HEK293 (cell line): ENCODE results near the gene ADAMTSL2.

Experiments
- CTCF ChIA-PET: fragments of 350-600 bp; formaldehyde crosslinking; extraction: SDS; loops from one replicate; lab custom pipeline; 2021; ENCODE audit warnings: antibody characterized with exemption; lab: Yijun Ruan, JAX
- POLR2A ChIA-PET: fragments of 300-600 bp; formaldehyde crosslinking; extraction: SDS; loops from one replicate; lab custom pipeline; 2020; ENCODE audit warnings: antibody characterized with exemption, inconsistent platforms; lab: Yijun Ruan, JAX
- H3K27ac ChIP-seq: fragments of 200-500 bp; sonication (Bioruptor generic); 2 replicates; pipeline ENCODE4 v1.5.1; 2014; ENCODE audit warnings: low read depth, low read length, control low read depth, inconsistent platforms; ENCODE audit errors: extremely low read depth
- H3K36me3 ChIP-seq, 2 experiments: fragments of 200-500 bp in 1 of 2; sonication (Bioruptor generic) in 1 of 2; 1 replicate in 1 of 2; 2 replicates in 1 of 2; pipeline ENCODE4 v1.5.1; 2014 to 2017; ENCODE audit warnings: inconsistent platforms in 2 of 2, low read length in 2 of 2; ENCODE audit not compliant: control insufficient read depth in 2 of 2, insufficient read depth in 1 of 2
- H3K4me1 ChIP-seq: fragments of 200-500 bp; sonication (Bioruptor generic); 2 replicates; pipeline ENCODE4 v1.5.1; 2014; ENCODE audit warnings: mild to moderate bottlenecking, low read length, inconsistent platforms; ENCODE audit not compliant: control insufficient read depth, insufficient read depth
- H3K4me3 ChIP-seq: 2 replicates; pipeline ENCODE4 v1.5.1; 2011; ENCODE audit warnings: low read depth, mild to moderate bottlenecking, control low read depth, low read length, moderate library complexity
- H3K9me3 ChIP-seq: fragments of 200-500 bp; sonication (Bioruptor generic); 2 replicates; pipeline ENCODE4 v1.5.1; 2014; ENCODE audit warnings: low read depth, low read length, inconsistent platforms; ENCODE audit not compliant: control insufficient read depth, insufficient read depth
- EGR2 ChIP-seq: fragments of 450-650 bp; formaldehyde crosslinking; IDR thresholded peaks from 2 replicates; pipeline ENCODE4 v1.5.1; 2016; ENCODE audit warnings: low read depth, missing biosample characterization, missing genetic modification characterization
- GFI1B ChIP-seq: fragments of 450-650 bp; formaldehyde crosslinking; IDR thresholded peaks from 2 replicates; pipeline ENCODE4 v1.5.1; 2016; ENCODE audit warnings: missing biosample characterization, missing genetic modification characterization
- HOXD13 ChIP-seq: sonication (generic); formaldehyde crosslinking; IDR thresholded peaks from 2 replicates; pipeline ENCODE4 v1.8.0; 2022; ENCODE audit warnings: missing genetic modification reagents, borderline replicate concordance
- KLF1 ChIP-seq: fragments of 450-650 bp; formaldehyde crosslinking; IDR thresholded peaks from 2 replicates; pipeline ENCODE4 v1.5.1; 2016; ENCODE audit warnings: missing biosample characterization, missing genetic modification characterization
- MYNN ChIP-seq: fragments of 450-650 bp; formaldehyde crosslinking; IDR thresholded peaks from 2 replicates; pipeline ENCODE4 v1.5.1; 2016; ENCODE audit warnings: missing biosample characterization, missing genetic modification characterization, borderline replicate concordance
- MZF1 ChIP-seq: fragments of 450-650 bp; formaldehyde crosslinking; IDR thresholded peaks from 2 replicates; pipeline ENCODE4 v1.5.1; 2017; ENCODE audit warnings: missing biosample characterization, missing genetic modification characterization, borderline replicate concordance
- OVOL3 ChIP-seq: fragments of 450-650 bp; formaldehyde crosslinking; IDR thresholded peaks from 2 replicates; pipeline ENCODE4 v1.5.1; 2016; ENCODE audit warnings: missing biosample characterization, missing genetic modification characterization
- ZEB2 ChIP-seq: fragments of 450-650 bp; formaldehyde crosslinking; IDR thresholded peaks from 2 replicates; pipeline ENCODE4 v1.5.1; 2016; ENCODE audit warnings: missing biosample characterization, missing genetic modification characterization
- ZFHX2 ChIP-seq: fragments of 450-650 bp; formaldehyde crosslinking; conservative IDR thresholded peaks from 2 replicates; pipeline ENCODE4 v1.5.1; 2016; ENCODE audit warnings: missing biosample characterization, missing genetic modification characterization
- ZFP3 ChIP-seq: fragments of 450-650 bp; formaldehyde crosslinking; IDR thresholded peaks from 2 replicates; pipeline ENCODE4 v1.5.1; 2016; ENCODE audit warnings: low read depth, missing biosample characterization, missing genetic modification characterization
- ZNF157 ChIP-seq: fragments of 450-650 bp; formaldehyde crosslinking; IDR thresholded peaks from 2 replicates; pipeline ENCODE4 v1.5.1; 2016; ENCODE audit warnings: missing biosample characterization, missing genetic modification characterization
- ZNF19 ChIP-seq: fragments of 450-650 bp; formaldehyde crosslinking; IDR thresholded peaks from 2 replicates; pipeline ENCODE4; 2016; ENCODE audit warnings: missing biosample characterization, missing genetic modification characterization, low read depth
- ZNF2 ChIP-seq: fragments of 450-650 bp; formaldehyde crosslinking; IDR thresholded peaks from 2 replicates; pipeline ENCODE4 v1.5.1; 2016; ENCODE audit warnings: missing biosample characterization, missing genetic modification characterization
- ZNF223 ChIP-seq: fragments of 450-650 bp; formaldehyde crosslinking; IDR thresholded peaks from 2 replicates; pipeline ENCODE4 v1.5.1; 2016; ENCODE audit warnings: missing biosample characterization, missing genetic modification characterization
- ZNF24 ChIP-seq: fragments of 450-650 bp; formaldehyde crosslinking; IDR thresholded peaks from 2 replicates; pipeline ENCODE4 v1.5.1; 2016; ENCODE audit warnings: missing biosample characterization, missing genetic modification characterization
- ZNF335 ChIP-seq: fragments of 450-650 bp; formaldehyde crosslinking; conservative IDR thresholded peaks from 2 replicates; pipeline ENCODE4 v1.5.1; 2016; ENCODE audit warnings: missing biosample characterization, missing genetic modification characterization
- ZNF404 ChIP-seq: fragments of 450-650 bp; formaldehyde crosslinking; IDR thresholded peaks from 2 replicates; pipeline ENCODE4 v1.5.1; 2017; ENCODE audit warnings: missing biosample characterization, missing genetic modification characterization
- ZNF549 ChIP-seq: fragments of 450-650 bp; IDR thresholded peaks from 2 replicates; pipeline ENCODE4 v1.5.1; 2018; ENCODE audit warnings: missing biosample characterization, missing genetic modification characterization, mild to moderate bottlenecking, inconsistent platforms, moderate library complexity
- ZNF555 ChIP-seq: fragments of 450-650 bp; formaldehyde crosslinking; conservative IDR thresholded peaks from 2 replicates; pipeline ENCODE4 v1.5.1; 2017; ENCODE audit warnings: missing biosample characterization, mild to moderate bottlenecking, missing genetic modification characterization, inconsistent platforms
- ZNF629 ChIP-seq: fragments of 450-650 bp; formaldehyde crosslinking; IDR thresholded peaks from 2 replicates; pipeline ENCODE4 v1.5.1; 2017; ENCODE audit warnings: missing biosample characterization, missing genetic modification characterization
- ZNF654 ChIP-seq: fragments of 450-650 bp; formaldehyde crosslinking; IDR thresholded peaks from 2 replicates; pipeline ENCODE4 v1.5.1; 2016; ENCODE audit warnings: low read depth, missing biosample characterization, missing genetic modification characterization
- ZNF747 ChIP-seq: fragments of 450-650 bp; formaldehyde crosslinking; IDR thresholded peaks from 2 replicates; pipeline ENCODE4 v1.5.1; 2016; ENCODE audit warnings: missing biosample characterization, missing genetic modification characterization
- ZNF768 ChIP-seq: fragments of 450-650 bp; formaldehyde crosslinking; IDR thresholded peaks from 2 replicates; pipeline ENCODE4 v1.5.1; 2018; ENCODE audit warnings: missing biosample characterization, mild to moderate bottlenecking, missing genetic modification characterization
- ZXDB ChIP-seq: fragments of 450-650 bp; formaldehyde crosslinking; IDR thresholded peaks from 2 replicates; pipeline ENCODE4 v1.5.1; 2016; ENCODE audit warnings: missing biosample characterization, missing genetic modification characterization
- TF ChIP-seq, protein P1 (sequence below): fragments of 450-650 bp; formaldehyde crosslinking; IDR thresholded peaks from 2 replicates; pipeline ENCODE4 v1.5.1; 2017; ENCODE audit warnings: missing biosample characterization, missing genetic modification characterization
- TF ChIP-seq, protein P2 (sequence below): fragments of 450-650 bp; formaldehyde crosslinking; IDR thresholded peaks from 2 replicates; pipeline ENCODE4 v1.5.1; 2016; ENCODE audit warnings: missing biosample characterization, missing genetic modification characterization
- TF ChIP-seq, protein P3 (sequence below): fragments of 450-650 bp; formaldehyde crosslinking; IDR thresholded peaks from 2 replicates; pipeline ENCODE4 v1.5.1; 2017; ENCODE audit warnings: missing biosample characterization, missing genetic modification characterization
- TF ChIP-seq, protein P4 (sequence below): fragments of 450-650 bp; formaldehyde crosslinking; IDR thresholded peaks from 2 replicates; pipeline ENCODE4 v1.5.1; 2016; ENCODE audit warnings: missing biosample characterization, missing genetic modification characterization

Gene ADAMTSL2

DNA sequence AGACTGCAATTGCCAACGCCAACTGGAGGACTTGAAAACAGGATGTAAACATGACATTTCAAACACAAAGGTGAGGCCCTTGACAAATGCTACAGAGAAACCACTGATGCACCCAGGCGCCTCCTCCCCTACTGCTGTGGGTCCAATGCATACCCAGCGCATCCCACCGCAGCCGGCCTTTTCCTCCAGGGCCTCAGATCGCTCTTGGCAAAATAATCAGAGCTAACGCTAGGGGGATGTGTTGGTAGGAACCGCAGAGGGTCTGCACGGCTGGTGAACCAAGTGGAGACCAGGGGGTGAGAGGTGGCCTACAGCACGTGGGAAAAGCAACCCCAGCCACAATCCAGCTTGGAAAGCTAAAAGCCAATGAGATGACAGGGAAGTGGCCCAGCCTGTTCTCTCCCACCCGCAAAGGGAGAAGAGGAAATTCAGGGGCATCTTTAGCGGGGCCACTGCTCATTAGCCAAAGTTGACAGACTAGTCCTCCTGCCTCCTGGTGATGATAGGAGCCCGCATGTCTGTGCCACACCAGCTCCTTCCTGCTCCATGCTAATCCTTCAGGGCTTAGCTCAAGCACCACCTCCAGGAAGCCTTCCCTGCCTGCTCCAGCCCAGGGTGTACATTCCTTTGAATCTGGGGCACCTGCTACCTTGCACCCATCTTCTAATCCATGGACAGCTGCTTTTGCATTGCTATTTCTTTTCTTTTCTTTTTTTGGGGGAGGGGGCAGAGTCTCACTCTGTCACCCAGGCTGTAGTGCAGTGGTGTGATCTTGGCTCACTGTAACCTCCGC is 68.8 kb downstream of the ADAMTSL2 start:
- Histone ChIP-seq H3K4me1 (no peaks in the 10 kb centered on the region), H3K9me3 (no peaks in the 10 kb centered on the region), H3K4me3 (no peak overlapping the region), H3K36me3 (no peaks in the 10 kb centered on the region), H3K27ac (no peak overlapping the region)
- CTCF ChIA-PET: interaction anchor here (1.0 to 3.2 kb wide), 2 partner anchors 14 to 123 kb away, joined by 5 to 15 read pairs; no protein-coding TSS in a partner anchor
- TF ChIP-seq ZFP3 (tag by site-specific recombination): no peak
- no peak for TF ChIP-seq HOXD13 (CRISPR knock-in tag)
- TF ChIP-seq ZNF549: no peak
- no peak for TF ChIP-seq ZNF768
- no peak for TF ChIP-seq ZNF19 (tag by site-specific recombination)
- no peak for TF ChIP-seq ZFHX2 (tag by site-specific recombination)
- no peak for TF ChIP-seq OVOL3 (tag by site-specific recombination)
- TF ChIP-seq EGR2 (tag by site-specific recombination): no peak
- TF ChIP-seq ZXDB (tag by site-specific recombination): no peak
- TF ChIP-seq ZNF629 (tag by site-specific recombination): no peak
- TF ChIP-seq, protein P1, sequence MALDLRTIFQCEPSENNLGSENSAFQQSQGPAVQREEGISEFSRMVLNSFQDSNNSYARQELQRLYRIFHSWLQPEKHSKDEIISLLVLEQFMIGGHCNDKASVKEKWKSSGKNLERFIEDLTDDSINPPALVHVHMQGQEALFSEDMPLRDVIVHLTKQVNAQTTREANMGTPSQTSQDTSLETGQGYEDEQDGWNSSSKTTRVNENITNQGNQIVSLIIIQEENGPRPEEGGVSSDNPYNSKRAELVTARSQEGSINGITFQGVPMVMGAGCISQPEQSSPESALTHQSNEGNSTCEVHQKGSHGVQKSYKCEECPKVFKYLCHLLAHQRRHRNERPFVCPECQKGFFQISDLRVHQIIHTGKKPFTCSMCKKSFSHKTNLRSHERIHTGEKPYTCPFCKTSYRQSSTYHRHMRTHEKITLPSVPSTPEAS (tag by site-specific recombination): no peak
- TF ChIP-seq ZNF24: no peak
- no peak for TF ChIP-seq ZNF223 (tag by site-specific recombination)
- TF ChIP-seq, protein P2, sequence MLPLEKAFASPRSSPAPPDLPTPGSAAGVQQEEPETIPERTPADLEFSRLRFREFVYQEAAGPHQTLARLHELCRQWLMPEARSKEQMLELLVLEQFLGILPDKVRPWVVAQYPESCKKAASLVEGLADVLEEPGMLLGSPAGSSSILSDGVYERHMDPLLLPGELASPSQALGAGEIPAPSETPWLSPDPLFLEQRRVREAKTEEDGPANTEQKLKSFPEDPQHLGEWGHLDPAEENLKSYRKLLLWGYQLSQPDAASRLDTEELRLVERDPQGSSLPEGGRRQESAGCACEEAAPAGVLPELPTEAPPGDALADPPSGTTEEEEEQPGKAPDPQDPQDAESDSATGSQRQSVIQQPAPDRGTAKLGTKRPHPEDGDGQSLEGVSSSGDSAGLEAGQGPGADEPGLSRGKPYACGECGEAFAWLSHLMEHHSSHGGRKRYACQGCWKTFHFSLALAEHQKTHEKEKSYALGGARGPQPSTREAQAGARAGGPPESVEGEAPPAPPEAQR (tag by site-specific recombination): no peak
- TF ChIP-seq ZNF747 (tag by site-specific recombination): no peak
- TF ChIP-seq ZNF157 (tag by site-specific recombination): no peak
- POLR2A ChIA-PET: no interaction called here

DNA sequence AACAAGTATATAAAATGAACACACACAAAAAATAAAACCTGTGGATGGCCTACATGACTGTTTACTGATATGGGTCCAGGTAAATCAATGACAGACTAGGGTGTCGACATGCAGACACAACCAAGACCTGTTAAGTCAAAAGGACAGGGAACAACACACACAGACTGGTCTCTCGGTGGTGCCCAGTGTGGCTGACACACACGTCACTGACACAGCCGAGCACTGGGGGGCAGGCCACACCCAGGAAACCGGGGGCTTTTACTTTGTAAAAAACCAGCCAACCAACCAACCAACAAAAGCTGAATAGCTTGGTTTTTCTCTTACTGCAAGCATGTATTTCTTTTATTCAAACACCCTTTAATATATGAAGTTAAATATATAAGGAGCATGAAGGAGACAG is 69.7 kb downstream of the ADAMTSL2 start:
- ChIA-PET CTCF (interaction anchor here (1.2 to 3.2 kb wide), 2 partner anchors 122 to 391 kb away, joined by 3 to 15 read pairs; no protein-coding TSS in a partner anchor), POLR2A (no interaction called here)
- Histone ChIP-seq H3K4me3 (no peak overlapping the region), H3K4me1 (no peaks in the 10 kb centered on the region), H3K9me3 (no peaks in the 10 kb centered on the region), H3K27ac (no peak overlapping the region), H3K36me3 (no peaks in the 10 kb centered on the region)
- TF ChIP-seq KLF1 (tag by site-specific recombination) (no peak), ZEB2 (no peak), ZNF654 (tag by site-specific recombination) (peak; percentile 22; the same call in 1 of the 2 replicates), MYNN (tag by site-specific recombination) (peak; percentile 79)

DNA sequence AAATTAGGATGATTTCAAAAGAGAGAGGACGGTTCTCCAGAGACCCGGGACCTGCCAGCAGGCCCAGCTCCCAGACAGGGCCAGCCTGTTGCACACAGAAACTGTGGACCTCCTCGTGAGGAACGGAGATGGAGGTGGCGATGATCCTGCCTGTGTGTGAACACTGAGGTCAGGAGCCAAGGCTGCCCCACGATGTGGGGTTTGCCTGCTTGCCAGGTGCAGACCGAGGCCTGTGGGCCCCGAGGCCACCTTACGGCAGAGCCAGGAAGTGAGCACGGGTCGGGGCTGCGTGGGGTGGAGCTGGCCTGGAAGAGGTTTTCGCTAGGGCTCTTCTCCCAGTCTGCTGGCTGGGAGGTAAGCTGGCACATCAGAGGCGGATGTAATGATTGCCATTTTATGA is 70.4 kb downstream of the ADAMTSL2 start:
- Histone ChIP-seq H3K36me3 (no peaks in the 10 kb centered on the region), H3K4me1 (no peaks in the 10 kb centered on the region), H3K4me3 (no peak overlapping the region), H3K27ac (no peak overlapping the region), H3K9me3 (no peaks in the 10 kb centered on the region)
- ChIA-PET CTCF (interaction anchor here (0.9 to 3.2 kb wide), 4 partner anchors 14 to 390 kb away, joined by 3 to 15 read pairs (median 4); no protein-coding TSS in a partner anchor), POLR2A (no interaction called here)
- TF ChIP-seq ZNF555 (tag by site-specific recombination): no peak
- no peak for TF ChIP-seq GFI1B (tag by site-specific recombination)
- TF ChIP-seq ZNF335 (tag by site-specific recombination): no peak
- TF ChIP-seq, protein P3, sequence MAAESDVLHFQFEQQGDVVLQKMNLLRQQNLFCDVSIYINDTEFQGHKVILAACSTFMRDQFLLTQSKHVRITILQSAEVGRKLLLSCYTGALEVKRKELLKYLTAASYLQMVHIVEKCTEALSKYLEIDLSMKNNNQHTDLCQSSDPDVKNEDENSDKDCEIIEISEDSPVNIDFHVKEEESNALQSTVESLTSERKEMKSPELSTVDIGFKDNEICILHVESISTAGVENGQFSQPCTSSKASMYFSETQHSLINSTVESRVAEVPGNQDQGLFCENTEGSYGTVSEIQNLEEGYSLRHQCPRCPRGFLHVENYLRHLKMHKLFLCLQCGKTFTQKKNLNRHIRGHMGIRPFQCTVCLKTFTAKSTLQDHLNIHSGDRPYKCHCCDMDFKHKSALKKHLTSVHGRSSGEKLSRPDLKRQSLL (tag by site-specific recombination): no peak
- TF ChIP-seq, protein P4, sequence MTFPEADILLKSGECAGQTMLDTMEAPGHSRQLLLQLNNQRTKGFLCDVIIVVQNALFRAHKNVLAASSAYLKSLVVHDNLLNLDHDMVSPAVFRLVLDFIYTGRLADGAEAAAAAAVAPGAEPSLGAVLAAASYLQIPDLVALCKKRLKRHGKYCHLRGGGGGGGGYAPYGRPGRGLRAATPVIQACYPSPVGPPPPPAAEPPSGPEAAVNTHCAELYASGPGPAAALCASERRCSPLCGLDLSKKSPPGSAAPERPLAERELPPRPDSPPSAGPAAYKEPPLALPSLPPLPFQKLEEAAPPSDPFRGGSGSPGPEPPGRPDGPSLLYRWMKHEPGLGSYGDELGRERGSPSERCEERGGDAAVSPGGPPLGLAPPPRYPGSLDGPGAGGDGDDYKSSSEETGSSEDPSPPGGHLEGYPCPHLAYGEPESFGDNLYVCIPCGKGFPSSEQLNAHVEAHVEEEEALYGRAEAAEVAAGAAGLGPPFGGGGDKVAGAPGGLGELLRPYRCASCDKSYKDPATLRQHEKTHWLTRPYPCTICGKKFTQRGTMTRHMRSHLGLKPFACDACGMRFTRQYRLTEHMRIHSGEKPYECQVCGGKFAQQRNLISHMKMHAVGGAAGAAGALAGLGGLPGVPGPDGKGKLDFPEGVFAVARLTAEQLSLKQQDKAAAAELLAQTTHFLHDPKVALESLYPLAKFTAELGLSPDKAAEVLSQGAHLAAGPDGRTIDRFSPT: no peak
- TF ChIP-seq ZNF2 (tag by site-specific recombination): no peak
- TF ChIP-seq MZF1 (tag by site-specific recombination): no peak
- no peak for TF ChIP-seq ZNF404 (tag by site-specific recombination)
